Heart left ventricle (tissue), 13 donors: ENCODE measurements around the gene ATL1.

Source experiments
- POLR2A ChIP-seq, 2 donors: fragments of 450-650 bp; IDR thresholded peaks; one replicate each; pipeline ENCODE4 v1.6.1; 2017; ENCODE audit warnings: antibody characterized with exemption in 2 of 2, mild to moderate bottlenecking in 2 of 2, moderate library complexity in 2 of 2
- TF ChIP-seq, protein P1 (sequence below), 12 donors: fragments of 200-600 bp; sonication (generic) in 4 of 12; IDR thresholded peaks; one replicate each; pipeline versions ENCODE4 v1.5.0 to v1.8.0; 2018 to 2022; ENCODE audit warnings: antibody characterized with exemption in 12 of 12, mild to moderate bottlenecking in 5 of 12
- donor health status: ischemic (EF 13 %, LVEDD 7.1; RV severe dilation, severe dysfunction).
- donor health status: DM: no; HTN: yes; CAD: no.
- donor health status: DM: no; HTN: no; CAD: no.
- donor health status: ischemic (EF 25% LVEDD 6.9; RV normal size, moderate dysfunction).
- donor health status: ischemic (EF 25% LVEDD 5.7; RV mildly dilated, moderate dysfunction).
- donor health status: ischemic (EF 35%, LVEDD 5.7; RV mildly dilated, moderate dysfunction).
- donor health status: nonischemic (EF 11% LVEDD 7.7; RV severe dilation, severe dysfunction).
- donor health status: DM: yes; HTN: yes; CAD: no.
- donor health status: PGD.
- donor health status: ischemic (EF 29% LVEDD 5.4; RV normal size, mild dysfunction).
- donor health status: nonischemic (EF 23%, LVEDD 6.1; RV moderate dilation, normal function).

DNA sequence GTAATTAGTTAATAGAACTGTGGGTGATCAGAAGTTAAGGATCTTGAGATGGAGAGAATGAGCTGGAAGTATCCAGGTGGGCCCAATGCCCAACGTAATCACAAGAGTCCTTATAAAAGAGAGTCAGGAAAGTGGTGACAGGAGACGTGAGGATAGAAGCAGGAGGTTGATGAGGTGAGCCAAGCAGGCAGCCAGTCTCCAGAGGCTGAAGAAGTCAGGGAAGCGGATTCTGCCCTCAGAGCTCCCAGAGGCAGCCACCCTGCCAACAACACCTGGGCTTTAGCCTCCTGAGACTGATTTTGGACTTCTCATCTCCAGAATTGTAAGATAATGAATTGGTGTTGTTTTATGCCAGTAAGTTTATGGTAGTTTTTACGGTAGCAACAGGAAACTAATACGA is 118.2 kb downstream of the ATL1 start:
- TF ChIP-seq, protein P1, sequence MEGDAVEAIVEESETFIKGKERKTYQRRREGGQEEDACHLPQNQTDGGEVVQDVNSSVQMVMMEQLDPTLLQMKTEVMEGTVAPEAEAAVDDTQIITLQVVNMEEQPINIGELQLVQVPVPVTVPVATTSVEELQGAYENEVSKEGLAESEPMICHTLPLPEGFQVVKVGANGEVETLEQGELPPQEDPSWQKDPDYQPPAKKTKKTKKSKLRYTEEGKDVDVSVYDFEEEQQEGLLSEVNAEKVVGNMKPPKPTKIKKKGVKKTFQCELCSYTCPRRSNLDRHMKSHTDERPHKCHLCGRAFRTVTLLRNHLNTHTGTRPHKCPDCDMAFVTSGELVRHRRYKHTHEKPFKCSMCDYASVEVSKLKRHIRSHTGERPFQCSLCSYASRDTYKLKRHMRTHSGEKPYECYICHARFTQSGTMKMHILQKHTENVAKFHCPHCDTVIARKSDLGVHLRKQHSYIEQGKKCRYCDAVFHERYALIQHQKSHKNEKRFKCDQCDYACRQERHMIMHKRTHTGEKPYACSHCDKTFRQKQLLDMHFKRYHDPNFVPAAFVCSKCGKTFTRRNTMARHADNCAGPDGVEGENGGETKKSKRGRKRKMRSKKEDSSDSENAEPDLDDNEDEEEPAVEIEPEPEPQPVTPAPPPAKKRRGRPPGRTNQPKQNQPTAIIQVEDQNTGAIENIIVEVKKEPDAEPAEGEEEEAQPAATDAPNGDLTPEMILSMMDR (IDR thresholded peaks at IDR 0.05): no peak
- TF ChIP-seq POLR2A (IDR thresholded peaks at IDR 0.05): no peak
